ENCODE results near the gene HNRNPM.
A peak's percentile ranks its signal among the peaks of the same experiment; 100 is the strongest.

Gene HNRNPM

GRCh38 chr19:8505680-8506401, 61.1 kb downstream of the HNRNPM start:
- no peaks in the 10 kb centered on the region for H3K9me3 ChIP-seq (ENCODE audit: insufficient read depth, low read length, severe bottlenecking)
- H3K36me3 ChIP-seq (ENCODE audit: insufficient read depth, low read length), result no peaks in the 10 kb centered on the region
- TF ChIP-seq CTCF (IDR thresholded peaks at IDR 0.05; ENCODE audit: borderline replicate concordance, extremely low read depth, low read length, poor library complexity, severe bottlenecking) (peak; percentile 78), EZH2 (IDR thresholded peaks at IDR 0.05; ENCODE audit: borderline replicate concordance, low read depth, low read length, severe bottlenecking) (no peak)
- H3K4me2 ChIP-seq (ENCODE audit: insufficient read depth, low read length), result peak overlapping the region; percentile 65
- peak overlapping the region; percentile 71 for H2AFZ ChIP-seq (ENCODE audit: low read depth, low read length)
- H3K27me3 ChIP-seq (ENCODE audit: insufficient read depth, low read length, poor library complexity), result no peaks in the 10 kb centered on the region
- H3K9ac ChIP-seq (ENCODE audit: low read depth, low read length), result peak overlapping the region; percentile 48
- H3K79me2 ChIP-seq (ENCODE audit: insufficient read depth, low read length), result no peaks in the 10 kb centered on the region
- H3K27ac ChIP-seq (ENCODE audit: low read length), result no peak overlapping the region
- peaks cover 10% of the 10 kb centered on the region for H3K4me1 ChIP-seq (ENCODE audit: insufficient read depth, low read length)
- DNase-seq, result peak; percentile 65
- H3K4me3 ChIP-seq (ENCODE audit: low read depth in 1 of 2, low read length in 2 of 2), result peak overlapping the region in 1 of 2 experiments; percentile 50; a peak in 3 of 4 replicates
- ATAC-seq (ENCODE audit: insufficient read depth, low read depth), result peak; percentile 78
- H4K20me1 ChIP-seq (ENCODE audit: insufficient read depth, low read length), result no peaks in the 10 kb centered on the region

GRCh38 chr19:8506402-8506957, 61.7 kb downstream of the HNRNPM start:
- H3K4me2 ChIP-seq (ENCODE audit: insufficient read depth, low read length), result peak overlapping the region; percentile 65
- H3K9me3 ChIP-seq (ENCODE audit: insufficient read depth, low read length, severe bottlenecking), result no peaks in the 10 kb centered on the region
- no peak overlapping the region for H3K27ac ChIP-seq (ENCODE audit: low read length)
- H3K36me3 ChIP-seq (ENCODE audit: insufficient read depth, low read length), result peaks cover 5% of the 10 kb centered on the region; the same call in 1 of the 2 replicates
- H4K20me1 ChIP-seq (ENCODE audit: insufficient read depth, low read length), result no peaks in the 10 kb centered on the region
- H3K27me3 ChIP-seq (ENCODE audit: insufficient read depth, low read length, poor library complexity), result no peaks in the 10 kb centered on the region
- H3K79me2 ChIP-seq (ENCODE audit: insufficient read depth, low read length), result no peaks in the 10 kb centered on the region
- H3K4me3 ChIP-seq (ENCODE audit: low read depth in 1 of 2, low read length in 2 of 2), result peak overlapping the region in 1 of 2 experiments; percentile 50; a peak in 2 of 4 replicates
- peak overlapping the region; percentile 71; the same call in 1 of the 2 replicates for H2AFZ ChIP-seq (ENCODE audit: low read depth, low read length)
- ATAC-seq (ENCODE audit: insufficient read depth, low read depth), result no peak
- DNase-seq, result no peak
- peaks cover 10% of the 10 kb centered on the region for H3K4me1 ChIP-seq (ENCODE audit: insufficient read depth, low read length)
- H3K9ac ChIP-seq (ENCODE audit: low read depth, low read length), result peak overlapping the region; percentile 48; the same call in 1 of the 2 replicates
- TF ChIP-seq EZH2 (IDR thresholded peaks at IDR 0.05; ENCODE audit: borderline replicate concordance, low read depth, low read length, severe bottlenecking), result no peak

- H3K4me3 ChIP-seq (ENCODE audit: low read depth in 1 of 2, low read length in 2 of 2), result no peak overlapping the region
- peaks cover 12% of the 10 kb centered on the region for H3K79me2 ChIP-seq (ENCODE audit: insufficient read depth, low read length)
- no peak overlapping the region for H3K27ac ChIP-seq (ENCODE audit: low read length)
- H3K4me2 ChIP-seq (ENCODE audit: insufficient read depth, low read length), result no peak overlapping the region
- TF ChIP-seq EZH2 (IDR thresholded peaks at IDR 0.05; ENCODE audit: borderline replicate concordance, low read depth, low read length, severe bottlenecking), result no peak
- TF ChIP-seq CTCF (IDR thresholded peaks at IDR 0.05; ENCODE audit: borderline replicate concordance, extremely low read depth, low read length, poor library complexity, severe bottlenecking), result no peak
- H3K9ac ChIP-seq (ENCODE audit: low read depth, low read length), result no peak overlapping the region
- H3K4me1 ChIP-seq (ENCODE audit: insufficient read depth, low read length), result peaks cover 38% of the 10 kb centered on the region
- H3K36me3 ChIP-seq (ENCODE audit: insufficient read depth, low read length), result peaks cover 13% of the 10 kb centered on the region; the same call in 1 of the 2 replicates
- no peaks in the 10 kb centered on the region for H3K9me3 ChIP-seq (ENCODE audit: insufficient read depth, low read length, severe bottlenecking)
- DNase-seq, result no peak
- no peaks in the 10 kb centered on the region for H3K27me3 ChIP-seq (ENCODE audit: insufficient read depth, low read length, poor library complexity)
- no peak overlapping the region for H2AFZ ChIP-seq (ENCODE audit: low read depth, low read length)
- H4K20me1 ChIP-seq (ENCODE audit: insufficient read depth, low read length), result no peaks in the 10 kb centered on the region
- no peak for ATAC-seq (ENCODE audit: insufficient read depth, low read depth)
These were observed 65.9 kb downstream of the HNRNPM start for GRCh38 chr19:8510589-8511115.
